ENCODE data around the gene CCDC54. TPM values are rescaled to one million over a fixed set of nuclear protein-coding genes. Genes with fewer than 3 reads are reported as not detected.

CCDC54 gene
- total RNA-seq, 1 donor from 2014 or later = not detected

DNA sequence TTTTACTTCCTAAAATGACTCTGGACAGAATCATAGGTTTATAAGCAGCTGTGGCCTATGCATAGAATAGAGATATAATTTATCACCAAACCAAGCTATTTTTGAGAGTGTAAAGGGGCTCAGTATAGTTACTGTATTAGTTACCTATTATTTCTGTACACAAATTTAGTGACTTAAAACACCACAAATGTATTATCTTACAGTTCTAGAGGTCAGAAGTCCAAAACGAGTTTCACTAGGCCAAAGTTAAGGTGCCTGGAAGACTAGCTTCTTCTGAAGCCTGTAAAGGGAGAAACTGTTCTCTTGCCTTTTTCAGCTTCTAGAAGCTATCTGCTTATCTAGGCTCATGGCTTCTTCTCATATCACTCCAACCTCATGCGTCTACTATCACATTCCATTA, 30.1 kb downstream of the CCDC54 start:
- FAIRE-seq (no peak), DNase-seq (ENCODE audit: low read depth) (no peak)
- Histone ChIP-seq H3K27me3 (ENCODE audit: control insufficient read depth, insufficient read depth, low read length) (no peaks in the 10 kb centered on the region), H3K4me3 (ENCODE audit: low read depth, low read length) (no peak overlapping the region), H3K36me3 (ENCODE audit: control insufficient read depth, insufficient read depth, low read length) (no peaks in the 10 kb centered on the region)
- no peak for TF ChIP-seq CTCF (IDR thresholded peaks at IDR 0.05; ENCODE audit: insufficient read depth, low read length, severe bottlenecking)

DNA sequence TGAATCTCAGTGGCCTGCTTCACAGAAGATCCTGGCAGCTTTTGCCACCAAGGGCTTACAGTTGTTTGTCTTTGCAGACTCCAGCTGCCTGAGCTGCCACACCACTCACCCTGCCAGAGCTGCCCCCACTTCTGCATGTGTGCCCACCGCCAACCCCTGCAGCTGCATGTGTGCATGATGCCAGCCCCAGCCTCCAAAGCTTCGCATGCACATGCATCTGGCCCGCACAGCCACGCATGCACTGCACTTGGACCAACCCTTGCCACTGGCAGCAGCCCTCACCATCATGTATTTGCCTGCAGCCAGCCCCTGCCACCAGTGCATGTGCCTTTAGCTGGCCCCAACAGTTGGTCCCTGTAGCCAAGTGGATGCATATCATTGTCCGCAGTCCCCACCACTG, 31.3 kb downstream of the CCDC54 start:
- no peak for FAIRE-seq
- H3K4me3 ChIP-seq (ENCODE audit: low read depth, low read length) = no peak overlapping the region
- no peak for TF ChIP-seq CTCF (IDR thresholded peaks at IDR 0.05; ENCODE audit: insufficient read depth, low read length, severe bottlenecking)

GRCh38 chr3:107409365-107409764, 32.1 kb downstream of the CCDC54 start:
- Histone ChIP-seq H3K36me3 (ENCODE audit: control insufficient read depth, insufficient read depth, low read length) (no peaks in the 10 kb centered on the region), H3K27me3 (ENCODE audit: control insufficient read depth, insufficient read depth, low read length) (no peaks in the 10 kb centered on the region), H3K4me3 (ENCODE audit: low read depth, low read length) (no peak overlapping the region)
- DNase-seq (ENCODE audit: low read depth) (no peak), FAIRE-seq (no peak)
- no peak for TF ChIP-seq CTCF (IDR thresholded peaks at IDR 0.05; ENCODE audit: insufficient read depth, low read length, severe bottlenecking)

More for the DNA sequence above, 31.3 kb downstream of the CCDC54 start:
- DNase-seq (ENCODE audit: low read depth) = no peak
- Histone ChIP-seq H3K27me3 (ENCODE audit: control insufficient read depth, insufficient read depth, low read length) (no peaks in the 10 kb centered on the region), H3K36me3 (ENCODE audit: control insufficient read depth, insufficient read depth, low read length) (no peaks in the 10 kb centered on the region)

DNA sequence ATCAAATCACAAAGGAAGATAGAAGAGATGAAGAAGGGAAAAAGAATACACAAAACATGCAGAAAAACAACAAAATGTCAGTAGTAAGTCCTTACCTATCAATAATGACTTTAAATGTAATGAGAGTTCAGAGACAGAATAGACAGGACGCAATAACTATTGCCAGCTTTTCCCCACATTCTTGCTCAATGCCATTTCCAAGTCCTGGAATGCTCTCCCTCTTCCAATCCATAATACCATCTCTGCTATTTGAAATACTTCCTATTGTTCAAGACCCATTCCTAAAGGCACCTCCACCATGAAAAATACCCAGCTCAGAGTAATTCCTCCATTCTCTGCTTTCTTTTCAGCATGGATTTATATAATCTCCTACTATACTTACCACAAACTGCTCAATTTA, 33.4 kb downstream of the CCDC54 start:
- FAIRE-seq = no peak
- no peaks in the 10 kb centered on the region for H3K36me3 ChIP-seq (ENCODE audit: control insufficient read depth, insufficient read depth, low read length)
- no peak overlapping the region for H3K4me3 ChIP-seq (ENCODE audit: low read depth, low read length)
- H3K27me3 ChIP-seq (ENCODE audit: control insufficient read depth, insufficient read depth, low read length) = no peaks in the 10 kb centered on the region
- no peak for DNase-seq (ENCODE audit: low read depth)
- TF ChIP-seq CTCF (IDR thresholded peaks at IDR 0.05; ENCODE audit: insufficient read depth, low read length, severe bottlenecking) = no peak

- FAIRE-seq (no peak), DNase-seq (ENCODE audit: low read depth) (no peak)
- no peak for TF ChIP-seq CTCF (IDR thresholded peaks at IDR 0.05; ENCODE audit: insufficient read depth, low read length, severe bottlenecking)
- H3K36me3 ChIP-seq (ENCODE audit: control insufficient read depth, insufficient read depth, low read length) = no peaks in the 10 kb centered on the region
- no peaks in the 10 kb centered on the region for H3K27me3 ChIP-seq (ENCODE audit: control insufficient read depth, insufficient read depth, low read length)
- no peak overlapping the region for H3K4me3 ChIP-seq (ENCODE audit: low read depth, low read length)
Observed at GRCh38 chr3:107411056-107411455, 33.8 kb downstream of the CCDC54 start.

DNA sequence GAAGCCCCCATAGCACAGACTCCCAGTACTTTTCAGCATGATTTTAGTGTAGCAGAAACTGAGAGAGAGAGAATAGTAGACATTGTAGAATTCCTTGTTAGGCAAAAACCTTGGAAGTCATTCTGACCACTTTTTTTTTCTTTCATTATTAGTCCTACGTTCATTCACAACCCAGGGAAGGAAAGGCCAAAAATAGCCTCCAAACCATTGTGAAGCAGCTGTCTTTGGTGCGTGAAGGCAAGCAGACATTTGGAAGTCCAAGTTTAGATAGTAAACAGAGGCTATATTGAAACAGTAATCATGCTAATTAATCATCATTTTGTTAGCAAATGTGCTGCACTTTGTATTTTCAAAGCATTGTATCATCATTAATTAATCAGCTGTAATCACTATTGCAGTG, 34.5 kb downstream of the CCDC54 start:
- no peaks in the 10 kb centered on the region for H3K36me3 ChIP-seq (ENCODE audit: control insufficient read depth, insufficient read depth, low read length)
- H3K27me3 ChIP-seq (ENCODE audit: control insufficient read depth, insufficient read depth, low read length) = no peaks in the 10 kb centered on the region
- TF ChIP-seq CTCF (IDR thresholded peaks at IDR 0.05; ENCODE audit: insufficient read depth, low read length, severe bottlenecking) = no peak
- no peak overlapping the region for H3K4me3 ChIP-seq (ENCODE audit: low read depth, low read length)
- DNase-seq (ENCODE audit: low read depth) = no peak
- FAIRE-seq = no peak

Data from bronchial epithelial cell (primary cell).